Measurements from ENCODE around the gene NRARP. TPM values are rescaled to one million over a fixed set of nuclear protein-coding genes. Genes with fewer than 3 reads are reported as not detected.

The NRARP gene
- total and polyA plus RNA-seq, 2 of the 13 experiments (the other 11 are each of a cell fraction or from before 2014, with no cell fraction given): 0.22 to 0.46 TPM

DNA sequence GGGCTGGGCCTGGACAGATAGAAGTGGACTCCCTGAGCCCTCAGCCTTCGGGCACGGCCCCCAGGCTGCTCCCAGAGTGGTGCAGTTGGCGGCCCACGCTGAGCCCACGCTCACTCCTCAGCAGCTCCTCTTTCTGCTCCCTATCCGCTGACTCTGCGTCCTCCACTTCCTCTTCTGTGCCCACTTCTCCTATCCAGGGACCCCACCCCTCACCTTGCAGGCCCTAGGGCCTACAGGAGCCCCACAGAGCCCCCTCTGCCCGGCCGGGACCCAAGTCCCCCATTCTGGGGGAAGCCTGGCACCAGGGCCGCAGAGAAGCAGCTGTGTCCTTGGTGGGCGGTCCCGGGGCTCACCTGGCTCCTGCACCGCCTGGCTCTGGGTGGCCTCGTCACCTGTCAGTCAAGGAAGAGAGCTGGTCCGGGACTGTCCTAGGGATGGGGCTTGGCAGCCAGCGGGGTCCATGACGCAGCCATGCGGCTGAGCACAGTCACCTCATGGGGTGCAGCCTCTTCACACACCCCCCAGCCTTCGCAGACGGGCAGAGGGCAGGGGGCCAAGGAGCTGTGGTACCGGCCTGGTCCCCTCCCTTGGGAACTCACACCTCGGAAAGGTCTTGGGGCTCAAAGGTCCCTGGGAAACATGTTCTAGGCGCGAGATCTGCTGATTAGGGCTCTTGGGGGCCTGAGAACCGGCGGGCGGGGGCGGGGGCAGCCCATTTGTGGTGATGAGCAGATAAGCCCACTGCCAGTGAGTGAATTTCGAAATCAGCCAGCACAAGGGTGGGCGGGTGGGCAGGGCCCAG, 5.4 kb upstream of the NRARP start (continued):
- TF ChIP-seq, protein P1, sequence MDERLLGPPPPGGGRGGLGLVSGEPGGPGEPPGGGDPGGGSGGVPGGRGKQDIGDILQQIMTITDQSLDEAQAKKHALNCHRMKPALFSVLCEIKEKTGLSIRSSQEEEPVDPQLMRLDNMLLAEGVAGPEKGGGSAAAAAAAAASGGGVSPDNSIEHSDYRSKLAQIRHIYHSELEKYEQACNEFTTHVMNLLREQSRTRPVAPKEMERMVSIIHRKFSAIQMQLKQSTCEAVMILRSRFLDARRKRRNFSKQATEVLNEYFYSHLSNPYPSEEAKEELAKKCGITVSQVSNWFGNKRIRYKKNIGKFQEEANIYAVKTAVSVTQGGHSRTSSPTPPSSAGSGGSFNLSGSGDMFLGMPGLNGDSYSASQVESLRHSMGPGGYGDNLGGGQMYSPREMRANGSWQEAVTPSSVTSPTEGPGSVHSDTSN (CRISPR knock-in tag; IDR thresholded peaks at IDR 0.05): peak; percentile 81
- TF ChIP-seq EZH2 (conservative IDR thresholded peaks at IDR 0.05; ENCODE audit: low read depth, low read length): peak; percentile 76; the same call in 1 of the 2 replicates
- no peak for TF ChIP-seq CREB1 (IDR thresholded peaks at IDR 0.05)
- peak; percentile 39; the same call in 1 of the 2 replicates for TF ChIP-seq CREB1 (CRISPR knock-in tag; IDR thresholded peaks at IDR 0.05)

- no peaks in the 10 kb centered on the region for H3K36me3 ChIP-seq (replicated peaks in 1 of 2; ENCODE audit: control insufficient read depth in 1 of 2, insufficient read depth in 2 of 2, low read length in 2 of 2)
- no peak overlapping the region for H3K9ac ChIP-seq (ENCODE audit: insufficient read depth, low read depth, low read length)
- intact Hi-C loops (cut with micrococcal nuclease; ENCODE audit: unreplicated experiment): loop anchor here (10.0 kb wide), 1 partner anchor 98 kb away; no protein-coding TSS in a partner anchor
- no peak overlapping the region for H3K27ac ChIP-seq (ENCODE audit: extremely low read length, insufficient read depth, low read length)
- ChIA-PET CTCF (ENCODE audit: low intra/inter-chr PET ratio, low total read pairs) (no interaction called here), POLR2A (interaction anchor here (1.3 kb wide), 1 partner anchor 66 kb away, joined by 3 read pairs; the partner anchor contains the start of gene TUBB4B)
- H3K4me1 ChIP-seq (ENCODE audit: insufficient read depth, low read length): peaks cover 55% of the 10 kb centered on the region
- H3K27me3 ChIP-seq (ENCODE audit: control insufficient read depth in 1 of 2, insufficient read depth in 2 of 2, low read length in 2 of 2): peaks cover 20 to 71% of the 10 kb centered on the region in 2 experiments
- BruUV-seq (replicated peaks): no TSS peak
- peak overlapping the region in 2 of 3 experiments; percentile 28 to 49; a peak in 3 of 6 replicates for H3K4me3 ChIP-seq (replicated peaks in 1 of 3; ENCODE audit: insufficient read depth in 1 of 3, low read depth in 2 of 3, low read length in 3 of 3)
- no peaks in the 10 kb centered on the region for H3K9me3 ChIP-seq (ENCODE audit: low read length)
- H4K20me1 ChIP-seq (ENCODE audit: insufficient read depth, low read length): no peaks in the 10 kb centered on the region
- DNase-seq (ENCODE audit: low spot score) (no peak), ATAC-seq (peak; percentile 3; the same call in 1 of the 3 replicates), FAIRE-seq (no peak)
- no peaks in the 10 kb centered on the region for H3K79me2 ChIP-seq (ENCODE audit: insufficient read depth, low read length)
- H3K4me2 ChIP-seq (ENCODE audit: low read depth, low read length): peak overlapping the region; percentile 51
- in situ Hi-C loops (cut with HindIII; ENCODE audit: extremely low pct_ligation_motif_present, low pct_unique_long_range_greater_than_20kb): no loop called here
- no peak overlapping the region for H2AFZ ChIP-seq (ENCODE audit: low read length)
- WGBS (ENCODE audit: low lambda C conversion rate): no CpG with 5 or more reads among the region's 23 CpGs
- TF ChIP-seq MNT (IDR thresholded peaks at IDR 0.05) (no peak), ZBTB4 (CRISPR knock-in tag; IDR thresholded peaks at IDR 0.05; ENCODE audit: borderline replicate concordance) (no peak), CCAR2 (optimal IDR thresholded peaks at IDR 0.05; ENCODE audit: low read depth, low read length) (no peak), ZNF672 (CRISPR knock-in tag; IDR thresholded peaks at IDR 0.05) (no peak), ZNF7 (CRISPR knock-in tag; IDR thresholded peaks at IDR 0.05) (no peak), ZNF761 (CRISPR knock-in tag; conservative IDR thresholded peaks at IDR 0.05) (no peak), NPAS2 (CRISPR knock-in tag; IDR thresholded peaks at IDR 0.05; ENCODE audit: borderline replicate concordance) (no peak), ZNF264 (CRISPR knock-in tag; IDR thresholded peaks at IDR 0.05) (no peak), KLF16 (CRISPR knock-in tag; IDR thresholded peaks at IDR 0.05) (no peak), ZNF777 (CRISPR knock-in tag; IDR thresholded peaks at IDR 0.05) (0 out of 2 replicates have a peak, but pooled peaks have one; percentile 32), ZBTB33 (CRISPR knock-in tag; IDR thresholded peaks at IDR 0.05) (no peak)
These were observed 4.8 kb upstream of the NRARP start for GRCh38 chr9:137306850-137307254.
